ENCODE measurements around the gene DLG2.

- TF ChIP-seq CTCF (IDR thresholded peaks at IDR 0.05), result no peak
- no peak for TF ChIP-seq POLR2A (IDR thresholded peaks at IDR 0.05)
These were observed 1171.5 kb downstream of the DLG2 start for GRCh38 chr11:84455691-84456090.

Measured in ovary (tissue), 3 donors.